H4 (cell line): ENCODE measurements around the gene DNAJC1. TPM values are rescaled to one million over a fixed set of nuclear protein-coding genes. Genes with fewer than 3 reads are reported as not detected.
"Not testable (repeated sequence)": the region's sequence is repeated elsewhere in the genome, so short reads cannot be mapped to it uniquely, and the experiment has no call there.

ENCODE experiments used
- DNase-seq: peaks from one replicate; pipeline ENCODE4 v3.0.0-alpha.2; 2015; ENCODE audit warnings: low spot score
- total RNA-seq: library from RNA; depleted of rRNA; stranded (reverse); fragments of >200 nt; shearing (Covaris generic); gene quantifications from 2 replicates; pipeline ENCODE4 v1.2.3, GENCODE V29; 2014; rRNA removed

Gene DNAJC1
- total RNA-seq, 1 experiment from 2014 or later: 11.4 TPM

DNA sequence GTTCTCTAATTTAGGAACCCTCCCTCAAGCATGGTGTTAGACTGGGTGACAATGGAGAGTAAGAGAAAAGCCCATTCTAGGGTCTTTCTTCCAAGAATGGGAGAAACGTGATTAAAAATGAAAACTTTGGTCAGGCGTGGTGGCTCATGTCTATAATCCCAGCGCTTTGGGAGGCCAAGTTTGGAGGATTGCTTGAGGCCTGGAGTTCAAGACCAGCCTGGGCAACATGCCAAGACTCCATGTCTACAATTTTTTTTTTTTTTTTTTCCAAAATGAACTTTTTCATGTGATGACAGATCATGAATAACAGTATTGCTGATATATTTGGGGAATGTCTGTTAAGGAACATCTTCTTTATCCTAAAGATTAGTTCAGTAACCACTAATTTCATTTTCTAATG is 274.9 kb downstream of the DNAJC1 start:
- DNase-seq: no peak

DNA sequence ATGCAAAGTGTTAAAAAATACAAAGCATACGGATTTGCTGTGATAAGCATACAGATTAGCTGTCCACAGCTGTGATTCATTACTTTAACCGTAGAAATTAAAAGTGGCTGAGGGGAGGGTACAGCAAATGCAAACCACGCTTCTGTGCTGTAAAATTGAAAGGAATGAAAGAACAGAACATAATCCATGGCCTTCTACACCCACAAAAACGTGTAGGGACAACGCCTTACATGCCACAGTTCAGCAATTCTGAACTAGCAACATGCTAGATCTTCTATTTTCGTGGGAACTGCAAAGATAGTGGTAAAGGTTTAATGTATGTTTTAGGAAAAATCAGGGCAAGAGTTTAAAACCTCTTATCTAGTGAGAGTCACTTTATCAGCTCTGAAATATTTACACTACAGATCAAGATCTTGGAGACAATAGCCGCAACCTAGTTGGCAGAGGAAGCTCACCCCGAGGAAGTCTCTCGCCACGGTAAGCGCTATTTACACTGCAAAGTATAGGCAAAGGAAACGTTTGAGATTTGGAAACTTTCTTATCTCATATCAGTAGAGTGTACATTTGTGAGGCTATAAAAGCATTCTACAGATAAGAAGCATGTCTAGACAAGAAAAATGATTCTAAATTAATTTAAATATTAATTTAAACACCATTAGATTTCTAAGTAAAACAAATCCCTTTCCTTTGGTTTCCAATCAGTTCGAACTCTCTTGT is 275.9 kb downstream of the DNAJC1 start:
- DNase-seq: no peak

DNA sequence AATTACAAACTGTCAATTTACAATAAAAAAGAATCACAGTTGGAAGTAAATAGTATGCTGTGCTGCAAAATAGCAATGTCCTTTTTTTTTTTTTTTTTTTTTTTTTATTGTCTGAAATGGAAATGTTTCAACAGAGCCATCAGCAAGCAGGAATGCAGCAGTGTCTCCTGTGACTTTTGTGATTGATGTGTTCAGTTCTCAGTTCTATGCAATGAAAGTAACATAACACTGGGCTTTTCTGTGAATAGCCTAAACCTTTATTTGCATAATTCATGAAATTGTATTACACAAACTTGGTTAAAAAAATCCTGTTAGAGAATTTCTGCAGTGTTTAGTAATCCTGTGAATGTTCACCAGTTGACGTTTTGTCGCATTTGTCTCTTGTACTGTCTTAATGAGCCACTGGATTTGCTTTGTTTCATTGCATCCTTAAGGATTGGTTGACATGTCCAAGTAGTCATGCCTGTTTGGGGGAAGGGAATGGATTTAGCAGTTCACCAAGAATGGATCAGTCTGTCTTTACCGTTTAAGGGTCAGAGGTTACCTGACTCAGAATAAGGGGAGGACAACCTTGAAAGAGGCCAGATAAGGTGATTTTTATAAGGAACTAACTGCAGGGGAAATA is 276.8 kb downstream of the DNAJC1 start:
- no peak for DNase-seq

DNA sequence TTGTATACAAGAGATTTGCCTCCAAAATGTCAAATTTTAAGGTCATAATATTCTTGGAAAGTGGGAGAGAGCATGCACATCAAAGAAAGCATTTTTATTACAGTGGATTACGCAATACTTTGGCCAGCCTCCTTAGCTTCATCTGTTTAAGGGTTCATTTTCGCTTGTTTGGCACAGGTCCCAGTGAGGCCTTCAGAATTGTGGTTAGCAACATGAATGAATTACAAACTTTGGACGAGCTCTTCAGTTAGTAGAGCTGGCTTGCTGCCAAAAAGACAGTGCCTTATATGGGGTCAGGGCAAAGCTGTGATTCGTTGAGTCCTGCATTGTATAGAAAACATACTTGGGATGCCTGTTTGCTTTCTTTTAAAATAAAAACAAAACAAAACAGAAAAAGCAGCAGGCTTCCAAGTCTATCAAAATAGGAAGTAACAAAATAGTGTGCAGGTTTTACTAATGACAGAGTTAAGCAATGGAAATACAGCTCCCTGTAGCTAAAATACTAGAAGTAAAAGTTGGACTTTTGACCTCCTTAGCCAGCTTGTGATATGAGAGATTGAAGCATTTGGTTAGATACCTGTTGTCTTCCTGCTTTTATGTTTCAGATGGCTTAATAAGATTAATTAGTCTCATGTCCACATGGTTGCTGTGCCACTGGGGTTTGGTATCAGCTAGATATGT is 278.7 kb downstream of the DNAJC1 start:
- peak; percentile 95 for DNase-seq

DNA sequence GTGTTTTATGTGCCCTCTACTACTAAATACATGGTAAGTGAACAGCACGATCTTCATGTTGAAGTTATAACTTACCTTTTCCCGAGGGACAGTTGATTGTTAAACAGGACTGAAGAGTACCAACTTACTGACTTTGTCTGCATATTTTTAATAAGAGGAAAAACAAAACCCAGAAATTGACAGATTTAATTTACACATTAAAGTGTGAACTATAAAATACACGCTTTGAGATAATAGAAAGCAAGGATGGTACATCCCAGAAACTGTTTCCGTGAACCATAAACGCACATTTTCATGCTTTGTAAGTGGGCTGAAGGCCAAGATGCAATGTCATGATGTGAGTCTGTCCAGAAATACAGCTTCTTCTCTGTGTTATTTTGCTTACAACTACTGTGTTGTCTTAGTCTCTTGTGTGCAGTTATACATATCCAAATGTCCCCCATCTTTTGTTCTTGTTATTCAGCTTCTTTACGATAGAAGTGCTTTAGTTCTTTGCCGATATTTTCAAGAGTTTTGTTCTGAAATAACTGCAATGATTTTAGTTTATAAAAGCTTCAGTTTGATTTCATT is 279.4 kb downstream of the DNAJC1 start:
- DNase-seq: no peak

DNA sequence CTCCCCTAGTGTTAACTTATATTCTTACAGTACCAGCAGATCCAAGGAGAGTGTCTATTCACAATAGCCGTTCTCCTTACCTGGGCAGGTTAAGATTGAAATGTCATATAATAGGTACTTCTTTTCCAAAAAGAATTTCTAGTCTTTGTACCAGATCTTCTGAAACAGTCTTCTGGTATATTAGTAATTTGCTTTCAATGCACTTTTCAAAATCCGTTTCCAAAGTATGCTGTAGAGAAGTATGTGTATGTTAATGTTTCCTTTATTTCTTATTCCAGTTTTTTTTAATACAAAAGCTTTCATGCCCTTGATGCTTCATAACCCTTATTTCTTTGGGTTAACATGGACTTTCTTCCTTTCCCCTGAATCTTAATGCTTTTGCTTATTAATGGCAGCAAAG is 281.3 kb downstream of the DNAJC1 start:
- DNase-seq: no peak

DNA sequence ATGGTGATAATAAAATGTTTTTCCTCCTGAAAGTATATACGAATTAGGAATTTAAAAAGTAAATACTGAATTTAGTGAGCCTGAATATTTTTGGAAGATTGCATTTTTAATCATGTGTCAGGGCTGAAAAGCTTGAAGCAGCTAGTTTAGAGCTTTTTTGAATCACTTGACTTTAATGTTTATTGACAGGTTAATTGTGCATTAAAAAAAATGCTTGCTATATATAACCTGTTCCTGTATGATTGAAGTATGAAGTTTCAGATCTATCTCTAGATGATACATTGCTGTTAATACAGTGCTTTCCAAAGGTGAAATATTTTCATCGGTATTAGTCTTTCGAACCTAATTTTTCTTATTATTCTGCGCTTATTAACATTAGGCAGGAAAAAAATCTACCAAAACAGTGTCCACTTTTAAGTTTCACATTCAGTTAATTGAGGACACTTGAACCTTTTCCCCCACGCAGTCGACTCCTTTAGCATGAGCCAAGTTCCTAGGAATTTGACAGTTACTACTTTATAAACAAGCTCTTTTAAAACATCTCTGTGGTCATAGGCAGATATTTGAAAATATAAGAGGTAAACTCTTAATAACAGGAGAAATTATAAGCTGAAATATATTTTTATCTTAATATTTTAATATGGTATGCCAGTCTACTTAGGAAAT is 282.4 kb downstream of the DNAJC1 start:
- no peak for DNase-seq

DNA sequence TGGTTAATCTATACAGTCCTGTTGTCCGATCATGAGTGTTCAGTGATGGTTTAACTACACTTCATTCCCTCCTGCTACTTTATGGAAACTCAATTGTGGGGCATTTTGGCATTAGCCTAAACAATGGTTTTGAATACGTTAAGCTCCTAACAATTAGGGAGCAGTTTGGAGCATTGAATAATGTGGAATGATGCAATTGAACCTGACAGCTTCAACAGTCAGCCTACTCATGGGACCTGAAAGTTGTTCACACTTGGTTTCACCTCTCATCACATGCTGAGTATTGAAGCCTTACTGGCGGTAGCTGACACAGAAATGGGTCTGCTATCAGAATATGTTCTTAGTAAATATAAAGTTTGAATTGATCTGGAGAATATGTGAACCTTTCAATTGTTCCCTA is 283.4 kb downstream of the DNAJC1 start:
- DNase-seq: no peak

DNA sequence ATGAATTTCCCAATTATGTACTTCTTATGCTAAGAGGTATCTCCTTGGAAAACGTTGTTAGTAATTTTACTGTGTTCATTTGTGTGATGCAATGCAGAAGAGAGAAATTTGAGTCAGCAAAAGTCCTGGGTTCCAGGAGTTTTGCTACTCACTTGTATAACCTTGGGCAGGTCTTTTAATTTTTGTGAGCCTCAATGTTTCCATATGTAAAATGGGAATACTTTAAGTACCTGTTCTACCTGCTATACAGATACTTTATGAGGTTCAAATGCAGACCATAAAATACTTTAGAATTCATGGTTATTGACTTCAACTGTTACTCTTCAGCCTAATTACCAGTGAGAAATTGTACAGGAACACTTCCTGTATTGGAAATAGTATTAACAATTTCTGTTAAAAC is 284.0 kb downstream of the DNAJC1 start:
- DNase-seq: no peak

DNA sequence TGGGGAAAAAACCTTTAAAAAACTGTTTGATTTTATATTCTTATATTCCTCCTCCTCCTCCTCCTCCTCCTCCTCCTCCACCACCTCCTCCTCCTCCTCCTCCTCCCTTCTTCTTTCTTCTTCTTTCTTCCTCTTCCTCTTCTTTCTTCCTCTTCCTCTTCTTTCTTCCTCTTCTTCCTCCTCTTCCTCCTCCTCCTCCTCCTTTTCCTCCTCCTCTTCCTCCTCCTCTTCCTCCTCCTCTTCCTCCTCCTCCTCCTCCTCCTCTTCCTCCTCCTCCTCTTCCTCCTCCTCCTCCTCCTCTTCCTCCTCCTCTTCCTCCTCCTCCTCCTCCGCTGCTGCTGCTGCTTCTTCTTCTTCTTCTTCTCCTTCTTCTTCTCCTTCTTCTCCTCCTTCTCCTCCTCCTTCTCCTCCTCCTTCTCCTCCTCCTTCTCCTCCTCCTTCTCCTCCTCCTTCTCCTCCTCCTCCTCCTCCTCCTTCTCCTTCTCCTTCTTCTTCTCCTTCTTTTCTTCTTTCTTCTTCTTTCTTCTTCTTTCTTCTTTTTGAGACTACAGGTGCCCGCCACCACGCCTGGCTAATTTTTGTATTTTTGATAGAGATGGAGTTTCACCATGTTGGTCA is 286.0 kb downstream of the DNAJC1 start:
- not testable (repeated sequence) for DNase-seq

DNA sequence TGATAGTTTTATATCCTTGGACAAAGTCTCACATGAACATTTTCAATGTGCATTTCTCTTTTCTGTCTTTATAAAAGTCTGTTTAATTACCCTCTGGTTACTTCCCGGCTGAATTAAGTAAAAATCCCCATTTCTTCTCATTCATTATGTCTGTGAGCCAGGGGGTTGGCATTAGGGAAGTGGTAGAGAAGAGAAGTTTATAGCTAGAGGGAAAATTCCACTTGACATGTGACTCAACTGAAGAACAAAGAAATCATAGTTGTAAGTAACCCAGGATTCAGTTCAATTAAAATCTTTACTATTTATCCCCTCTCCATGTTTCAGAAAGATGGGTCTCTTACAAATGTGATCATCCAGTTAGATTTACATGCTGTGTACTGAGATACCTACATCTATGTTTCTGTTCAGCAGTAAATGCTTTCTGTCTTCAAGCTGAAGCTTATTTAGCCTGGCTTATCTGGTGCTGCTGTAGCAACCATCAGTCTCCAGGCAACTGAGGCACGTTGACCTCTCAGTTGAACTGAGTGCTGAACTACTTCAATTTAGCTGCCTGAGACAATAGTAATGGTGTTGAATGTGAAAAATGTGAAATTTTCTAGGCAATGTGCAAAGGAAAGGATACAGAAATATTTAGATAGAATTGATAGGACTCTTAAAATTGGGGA is 287.9 kb downstream of the DNAJC1 start:
- no peak for DNase-seq

DNA sequence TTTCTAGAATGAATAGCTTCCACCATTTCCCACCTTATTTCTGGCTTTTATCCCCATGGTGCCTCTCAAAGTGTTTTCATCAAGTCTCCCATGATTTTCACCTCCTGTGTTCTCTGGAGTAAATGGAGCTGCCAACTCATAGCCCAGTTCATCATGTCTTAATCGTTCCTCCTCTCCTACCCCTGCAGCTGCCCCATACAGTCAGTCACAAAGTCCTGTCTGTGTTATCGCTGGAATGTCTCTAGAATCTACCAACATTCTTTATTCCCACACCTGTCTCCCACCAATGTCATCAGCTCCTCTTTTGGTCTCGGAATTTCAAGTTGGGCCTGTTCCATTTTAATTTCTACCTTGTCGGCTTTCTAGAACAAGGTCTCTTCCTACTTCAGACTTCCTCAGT is 290.6 kb downstream of the DNAJC1 start:
- DNase-seq: no peak

DNA sequence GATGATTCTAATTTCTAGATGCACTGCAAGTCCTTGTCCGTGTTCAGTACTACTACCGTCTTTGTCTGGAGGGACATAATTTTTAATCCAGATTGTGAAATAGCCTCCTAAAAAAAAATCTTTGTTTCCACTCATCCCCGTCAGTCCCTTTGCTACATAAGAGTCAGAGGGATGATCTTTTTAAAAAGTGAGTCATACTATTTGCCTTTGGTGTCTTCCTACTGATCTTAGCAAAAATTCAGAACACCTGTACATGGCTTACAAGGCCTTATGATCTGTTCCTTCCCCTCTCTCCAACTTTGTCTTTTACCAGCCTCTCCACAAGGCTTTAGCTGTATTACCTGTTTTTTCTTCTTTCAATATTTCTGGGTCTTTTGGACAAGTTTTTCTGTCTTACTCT is 296.0 kb downstream of the DNAJC1 start:
- no peak for DNase-seq

Other genes starting within 250 kb of the DNAJC1 start
- gene EBLN1, start 214.3 kb upstream of the DNAJC1 start, total RNA-seq: not detected in 2 replicates